Measurements from ENCODE around the gene IVD.

The IVD gene

DNA sequence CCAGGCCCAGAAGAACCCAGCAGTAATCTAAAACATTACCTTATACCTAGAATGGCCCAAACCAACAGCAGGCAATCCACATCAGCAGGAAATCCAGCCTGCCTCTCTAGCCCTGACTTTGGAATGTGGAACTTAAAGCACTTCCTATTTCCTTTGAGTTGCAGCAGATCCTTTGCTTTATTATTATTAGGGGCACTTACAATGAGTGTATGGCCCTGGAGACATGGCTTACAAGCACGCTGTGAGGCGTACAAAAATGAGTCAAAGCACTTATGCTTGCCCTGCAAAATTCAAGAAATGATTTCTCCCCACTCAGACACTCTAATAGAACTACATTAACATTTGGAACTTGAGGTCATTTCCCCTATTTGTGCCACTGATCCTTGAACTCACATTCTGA, 32.6 kb upstream of the IVD start:
- in situ Hi-C loops (cut with MboI; ENCODE audit: low sequenced_read_pairs) = no loop called here

DNA sequence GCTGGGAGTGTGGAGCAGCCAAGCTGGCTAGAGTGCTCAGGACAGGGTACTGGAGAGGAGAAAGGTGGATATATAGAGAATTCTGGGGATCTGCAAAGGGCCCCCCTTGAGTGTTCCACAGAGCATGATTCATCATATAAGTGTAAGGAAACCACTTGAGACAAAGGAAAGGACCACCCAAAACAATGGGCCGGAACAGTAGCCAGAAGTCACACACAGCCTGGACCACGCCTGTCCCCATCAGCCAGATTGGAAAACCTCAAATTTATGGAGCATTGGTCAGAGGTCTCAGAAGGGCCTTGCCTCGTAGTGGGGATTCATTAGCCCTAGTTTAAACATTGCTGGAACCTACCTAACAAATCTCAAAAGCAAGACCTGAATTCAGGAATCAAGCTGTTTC, 28.0 kb upstream of the IVD start:
- in situ Hi-C loops (cut with MboI; ENCODE audit: low sequenced_read_pairs) = no loop called here

DNA sequence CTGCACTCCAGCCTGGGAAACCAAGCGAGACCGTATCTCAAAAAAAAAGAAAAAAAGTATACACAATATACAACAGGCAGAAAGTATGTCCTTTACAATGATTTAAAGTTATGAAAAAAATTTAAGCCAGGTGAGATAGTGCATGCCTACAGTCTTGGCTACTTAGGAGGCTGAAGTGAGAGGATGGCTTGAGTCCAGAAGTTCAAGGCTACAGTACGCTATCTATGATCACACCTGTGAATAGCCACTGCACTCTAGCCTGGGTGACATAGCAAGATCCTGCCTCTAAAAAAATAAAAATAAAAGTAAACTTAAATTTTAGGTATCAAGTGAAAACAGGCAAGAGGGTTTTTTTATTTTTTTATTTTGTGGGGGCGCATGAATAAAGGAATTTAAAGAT, 26.2 kb upstream of the IVD start:
- in situ Hi-C loops (cut with MboI; ENCODE audit: low sequenced_read_pairs) = no loop called here

DNA sequence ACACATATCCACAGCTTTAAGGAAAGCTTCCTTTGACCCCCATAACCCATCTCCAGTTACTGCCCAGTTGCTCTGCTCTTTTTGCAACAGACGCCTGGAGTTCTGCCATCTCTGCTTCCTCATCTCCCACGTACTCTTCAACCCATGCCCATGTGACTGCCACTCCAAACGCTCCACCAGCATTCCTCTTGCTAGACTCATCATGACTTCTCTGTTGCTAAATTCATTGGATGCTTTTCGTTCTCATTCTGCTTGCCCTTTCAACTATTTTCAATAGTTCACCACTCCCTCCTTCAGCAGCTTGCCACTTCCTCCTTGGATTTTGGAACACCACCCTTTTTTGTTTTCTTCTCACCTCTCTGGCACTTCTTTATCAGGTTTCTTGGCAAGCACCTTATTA, 25.7 kb upstream of the IVD start:
- in situ Hi-C loops (cut with MboI; ENCODE audit: low sequenced_read_pairs) = no loop called here

DNA sequence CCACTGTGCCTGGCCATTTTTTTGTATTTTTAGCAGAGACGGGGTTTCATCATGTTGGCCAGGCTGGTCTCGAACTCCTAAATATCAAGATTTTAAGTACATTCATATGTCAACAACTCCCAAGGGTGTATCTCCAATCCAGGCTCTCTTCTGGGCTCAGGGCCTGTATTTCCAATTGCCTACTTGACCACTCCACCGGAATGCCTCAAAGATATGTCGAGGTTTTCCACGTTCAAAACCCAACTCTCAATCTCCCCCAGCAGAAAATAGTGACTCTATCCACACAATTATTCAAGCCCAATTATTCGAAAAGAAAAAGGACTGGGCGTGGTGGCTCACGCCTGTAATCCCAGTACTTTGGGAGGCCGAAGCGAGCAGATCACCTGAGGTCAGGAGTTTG, 25.0 kb upstream of the IVD start:
- in situ Hi-C loops (cut with MboI; ENCODE audit: low sequenced_read_pairs) = no loop called here

DNA sequence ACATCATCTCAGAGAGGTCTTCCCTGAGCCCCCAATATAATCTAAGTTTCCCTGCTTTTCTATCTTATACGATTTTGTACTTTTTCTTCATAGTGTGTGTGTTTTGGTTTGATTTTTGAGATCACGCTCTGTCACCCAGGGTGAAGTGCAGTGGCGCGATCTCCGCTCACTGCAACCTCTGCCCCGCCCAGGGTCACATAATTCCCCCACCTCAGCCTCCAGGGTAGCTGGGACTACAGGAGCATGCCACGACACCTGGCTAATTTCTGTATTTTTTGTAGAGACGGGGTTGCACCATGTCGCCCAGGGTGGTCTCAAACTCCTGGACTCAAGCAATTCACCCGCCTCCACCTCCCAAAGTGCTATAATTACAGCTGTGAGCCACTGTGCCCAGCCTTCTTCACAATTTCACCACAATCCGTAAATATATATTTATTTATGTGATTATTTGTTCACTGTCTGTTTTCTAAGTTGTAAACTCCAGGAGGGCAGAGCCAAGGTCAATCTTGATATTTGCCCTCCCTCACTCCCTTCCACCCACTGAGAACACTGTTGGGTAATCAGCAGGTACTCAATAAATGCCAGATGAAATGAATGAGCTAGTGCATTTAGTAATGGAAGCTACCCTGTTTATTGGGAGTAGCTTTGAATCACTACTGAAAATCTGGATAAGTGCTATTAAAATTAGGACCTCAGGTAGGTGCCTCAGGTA, 23.6 kb upstream of the IVD start:
- in situ Hi-C loops (cut with MboI; ENCODE audit: low sequenced_read_pairs) = no loop called here

DNA sequence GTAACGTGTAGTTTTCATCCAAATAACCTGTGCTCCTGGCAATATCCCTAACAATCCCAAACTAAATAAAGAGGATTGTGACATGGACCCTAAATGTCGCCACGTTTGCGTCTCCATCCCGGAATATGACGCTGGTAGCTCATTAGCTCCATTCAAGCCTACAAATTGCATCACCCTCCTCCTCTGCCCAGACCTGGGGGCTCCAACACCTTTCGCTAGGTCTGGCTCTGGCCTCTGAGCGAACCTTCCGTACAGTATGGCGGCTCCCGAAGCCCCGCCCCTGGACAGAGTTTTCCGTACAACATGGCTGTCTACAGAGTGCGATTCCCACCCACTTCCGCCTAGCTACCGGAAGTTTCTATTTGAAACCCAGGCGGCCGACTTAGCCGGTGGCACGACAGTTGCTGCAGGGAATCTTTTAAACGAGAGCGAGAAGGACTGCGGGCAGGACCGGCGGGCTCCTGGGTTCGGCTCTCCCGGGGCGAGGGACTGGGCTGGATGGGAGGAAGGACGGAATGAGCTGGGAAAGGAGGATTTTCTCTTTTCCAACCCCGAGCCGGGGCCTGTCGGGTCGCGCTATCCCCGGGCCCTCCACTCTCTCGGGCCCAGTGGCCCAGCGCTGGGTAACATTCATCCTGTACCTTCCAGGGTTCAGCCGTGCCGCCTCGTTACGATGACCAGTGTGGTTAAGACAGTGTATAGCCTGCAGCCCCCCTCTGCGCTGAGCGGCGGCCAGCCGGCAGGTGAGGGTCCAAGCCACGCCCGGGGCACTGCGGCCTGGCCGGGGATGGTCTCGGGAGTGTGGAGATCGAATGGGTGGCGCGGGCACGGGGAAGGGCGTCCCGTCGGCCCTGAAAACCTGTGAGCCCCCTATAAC, 22.8 kb upstream of the IVD start, which contains the start of gene KNSTRN:
TSS of gene KNSTRN (plus strand) at position 142 of the 877 bp plus-strand sequence. CDS start at position 257, 115 bp downstream.
- in situ Hi-C loops (cut with MboI; ENCODE audit: low sequenced_read_pairs) = no loop called here

DNA sequence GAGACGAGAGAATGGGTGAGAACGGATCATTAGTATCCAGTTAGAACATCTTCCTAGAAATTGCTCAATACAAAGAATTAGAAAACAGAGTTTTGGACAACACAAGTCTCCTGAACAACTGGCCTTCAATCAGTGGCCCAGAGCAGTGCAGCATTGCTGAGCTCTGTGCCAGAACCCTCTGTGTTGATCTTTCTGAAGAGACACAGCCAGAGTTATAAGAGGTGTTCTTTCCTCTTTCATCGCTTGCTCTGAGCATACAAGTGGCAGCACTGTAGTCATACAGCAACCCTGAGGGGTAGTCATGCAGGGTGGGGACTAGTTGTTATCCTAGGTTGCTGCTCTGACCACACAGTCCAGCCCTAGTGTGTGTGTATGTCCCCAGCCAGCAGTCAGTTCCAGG, 19.1 kb upstream of the IVD start:
- in situ Hi-C loops (cut with MboI; ENCODE audit: low sequenced_read_pairs) = no loop called here

DNA sequence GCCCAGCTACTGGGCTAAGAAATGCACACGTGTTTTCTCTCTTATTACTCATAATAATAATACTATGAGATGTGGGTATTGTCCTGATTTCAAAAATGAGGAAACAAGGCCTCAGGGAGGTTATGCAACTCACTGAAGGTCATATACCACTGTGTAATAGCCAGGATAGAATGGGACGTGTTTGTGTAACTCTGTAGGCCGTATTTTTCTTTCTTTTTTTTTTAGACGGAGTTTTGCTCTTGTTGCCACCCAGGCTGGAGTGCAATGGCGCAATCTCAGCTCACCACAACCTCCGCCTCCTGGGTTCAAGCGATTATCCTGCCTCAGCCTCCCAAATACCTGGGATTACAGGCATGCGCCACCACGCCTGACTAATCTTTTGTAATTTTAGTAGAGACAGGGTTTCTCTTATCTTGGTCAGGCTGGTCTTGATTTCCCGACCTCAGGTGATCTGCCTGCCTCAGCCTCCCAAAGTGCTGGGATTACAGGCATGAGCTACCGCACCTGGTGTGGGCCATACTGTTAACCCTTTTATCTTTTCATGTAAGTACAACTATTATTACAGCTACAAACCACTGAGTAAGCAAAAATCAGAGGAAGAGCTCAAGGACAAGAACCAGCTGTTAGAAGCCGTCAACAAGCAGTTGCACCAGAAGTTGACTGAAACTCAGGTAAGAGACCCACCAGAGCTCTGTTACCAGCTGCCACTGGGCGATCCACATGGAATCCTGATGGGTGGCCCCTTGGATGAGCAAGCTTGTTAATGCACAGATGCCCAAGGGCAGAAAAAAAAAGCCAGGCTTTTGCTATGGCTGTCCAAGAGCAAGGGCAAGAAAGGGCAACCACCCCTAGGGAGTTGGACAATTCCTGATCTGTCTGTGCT, 16.4 kb upstream of the IVD start:
- in situ Hi-C loops (cut with MboI; ENCODE audit: low sequenced_read_pairs) = no loop called here

DNA sequence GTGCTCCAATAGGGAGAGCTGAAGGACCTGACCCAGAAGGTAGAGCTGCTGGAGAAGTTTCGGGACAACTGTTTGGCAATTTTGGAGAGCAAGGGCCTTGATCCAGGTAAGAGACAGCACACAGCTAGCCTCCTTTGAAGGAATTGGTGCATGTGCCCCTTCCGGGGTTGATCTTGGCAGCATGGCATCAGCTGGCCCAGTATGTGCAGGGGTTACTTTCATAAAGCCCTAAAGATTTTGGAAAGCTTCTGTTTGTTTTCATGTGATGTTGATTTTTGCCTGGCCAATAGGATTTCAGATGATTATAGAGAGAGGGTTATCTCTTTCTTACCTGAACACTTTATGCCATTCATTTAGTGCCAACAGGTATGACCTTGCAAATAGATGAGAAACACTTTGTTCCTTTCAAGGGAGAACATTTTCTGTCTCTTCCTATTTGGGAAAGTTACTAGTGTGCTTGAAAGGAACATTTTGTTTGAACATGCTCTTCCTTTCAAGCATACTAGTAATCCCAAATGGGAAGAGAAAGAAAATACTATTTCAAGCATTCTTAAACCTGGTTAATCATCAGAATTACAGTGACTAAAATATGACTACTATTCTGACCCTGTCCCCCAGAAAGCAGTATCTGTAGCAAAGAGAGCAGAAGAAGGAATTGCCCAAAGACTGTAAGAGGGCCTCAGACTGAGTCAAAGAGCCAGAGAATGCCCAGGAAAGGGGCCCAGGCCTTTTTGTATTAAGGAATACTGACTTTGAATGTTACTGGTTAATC, 15.6 kb upstream of the IVD start:
- in situ Hi-C loops (cut with MboI; ENCODE audit: low sequenced_read_pairs) = no loop called here

DNA sequence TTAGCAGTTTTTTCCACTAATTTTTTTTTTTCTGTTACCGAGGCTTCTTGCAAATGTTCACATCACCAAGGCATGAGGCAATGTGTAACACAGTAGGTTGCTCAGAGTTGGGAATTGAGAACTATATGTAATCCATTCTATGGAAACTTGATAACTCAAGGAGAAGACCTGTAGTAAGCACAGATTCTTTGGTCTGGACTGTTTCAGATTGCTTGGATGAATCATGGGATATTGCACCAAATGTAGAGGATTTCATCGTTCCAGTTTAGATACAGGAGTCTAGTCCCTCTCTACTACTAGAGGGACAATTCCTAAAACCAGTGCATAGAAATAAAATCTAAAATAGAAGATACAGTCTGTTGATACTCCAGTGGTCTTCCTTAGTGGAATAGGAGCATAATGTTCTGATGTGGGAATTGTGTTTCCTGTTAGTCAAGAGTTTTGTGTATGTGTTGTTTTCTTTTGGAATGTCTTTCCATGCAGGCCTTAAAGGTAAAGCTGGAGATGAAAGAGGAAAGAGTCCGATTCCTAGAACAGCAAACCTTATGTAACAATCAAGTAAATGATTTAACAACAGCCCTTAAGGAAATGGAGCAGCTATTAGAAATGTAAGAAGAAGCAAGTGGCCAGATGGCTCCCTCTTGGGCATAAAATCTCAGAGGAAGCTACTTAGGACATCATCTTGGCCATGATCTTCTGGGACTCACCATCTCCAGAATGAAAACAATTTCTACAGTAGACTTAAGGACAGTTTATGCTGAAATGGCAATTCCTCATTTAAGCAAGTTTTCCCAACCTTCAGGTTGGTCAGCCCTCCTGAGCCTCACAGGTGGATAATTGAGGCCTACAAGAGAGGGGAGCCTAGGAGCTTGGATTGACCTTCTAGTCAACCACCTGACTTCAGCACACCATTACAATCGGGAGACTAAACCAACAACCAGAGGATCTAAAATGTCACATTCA, 12.3 kb upstream of the IVD start:
- in situ Hi-C loops (cut with MboI; ENCODE audit: low sequenced_read_pairs) = no loop called here

DNA sequence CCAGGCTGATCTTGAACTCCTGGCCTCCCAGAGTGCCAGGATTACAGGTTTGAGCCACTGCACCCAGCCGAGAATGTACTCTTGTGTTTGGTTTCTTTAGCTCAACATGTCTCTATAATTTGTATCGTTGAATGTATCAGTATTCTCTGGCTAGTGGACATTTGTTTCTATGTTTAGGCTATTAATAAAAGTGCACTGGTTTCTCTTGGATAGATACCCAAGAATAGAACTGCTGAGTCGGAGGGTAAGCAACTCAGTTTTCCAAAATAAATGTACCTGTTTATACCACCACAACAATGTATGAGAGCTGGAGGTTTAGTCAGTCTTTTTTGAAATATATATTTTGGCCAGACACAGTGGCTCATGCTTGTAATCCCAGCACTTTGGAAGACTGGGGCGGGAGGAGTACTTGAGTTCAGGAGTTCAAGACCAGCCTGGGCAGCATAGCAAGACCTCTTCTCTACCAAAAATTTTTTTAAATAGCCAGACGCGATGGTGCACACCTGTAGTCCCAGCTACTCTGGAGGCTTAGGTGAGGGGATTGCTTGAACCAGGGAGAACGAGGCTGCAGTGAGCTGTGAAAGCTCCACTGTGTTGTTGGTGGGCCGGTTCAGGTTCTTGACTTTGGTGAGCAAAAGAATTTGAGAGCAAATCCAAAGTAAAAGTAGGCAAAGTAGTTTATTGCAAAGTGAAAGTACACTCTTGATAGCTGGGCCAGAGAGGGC, 7.7 kb upstream of the IVD start:
- in situ Hi-C loops (cut with MboI; ENCODE audit: low sequenced_read_pairs) = no loop called here

DNA sequence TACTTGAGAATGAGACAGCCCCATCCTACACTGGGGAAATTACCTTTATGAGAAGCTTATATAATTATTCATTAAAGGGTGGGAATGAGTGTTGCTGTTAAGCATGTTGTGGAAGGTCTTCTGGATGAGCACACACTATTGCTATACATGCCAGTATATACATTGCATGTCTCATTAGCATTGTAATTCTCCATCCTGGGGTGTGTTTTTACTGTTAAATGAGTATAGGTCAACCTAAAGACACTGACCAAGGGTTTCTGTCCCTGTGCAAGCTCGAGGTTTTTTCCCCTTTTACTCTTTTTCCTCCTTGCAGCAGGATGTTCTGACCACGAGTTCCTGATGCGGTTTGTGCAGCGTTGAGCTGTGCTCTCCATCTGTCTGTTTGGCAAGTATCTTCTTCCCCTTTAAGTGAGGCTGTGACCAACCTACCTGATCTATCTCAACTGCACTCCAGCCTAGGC, 7.2 kb upstream of the IVD start:
- in situ Hi-C loops (cut with MboI; ENCODE audit: low sequenced_read_pairs) = no loop called here

DNA sequence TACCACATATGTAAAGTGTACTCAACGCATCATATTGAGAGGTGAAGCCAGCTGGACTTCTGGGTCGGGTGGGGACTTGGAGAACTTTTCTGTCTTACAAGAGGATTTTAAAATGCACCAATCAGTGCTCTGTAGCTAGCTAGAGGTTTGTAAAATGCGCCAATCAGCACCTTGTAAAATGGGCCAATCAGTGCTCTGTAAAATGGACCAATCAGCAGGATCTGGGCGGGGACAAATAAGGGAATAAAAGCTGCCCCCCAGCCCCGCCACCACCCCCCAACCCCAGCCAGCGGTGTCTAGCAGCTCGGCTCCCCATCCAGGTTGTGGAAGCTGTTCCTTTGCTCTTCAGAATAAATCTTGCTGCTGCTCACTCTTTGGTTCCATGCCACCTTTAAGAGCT, 6.2 kb upstream of the IVD start:
- in situ Hi-C loops (cut with MboI; ENCODE audit: low sequenced_read_pairs) = no loop called here

DNA sequence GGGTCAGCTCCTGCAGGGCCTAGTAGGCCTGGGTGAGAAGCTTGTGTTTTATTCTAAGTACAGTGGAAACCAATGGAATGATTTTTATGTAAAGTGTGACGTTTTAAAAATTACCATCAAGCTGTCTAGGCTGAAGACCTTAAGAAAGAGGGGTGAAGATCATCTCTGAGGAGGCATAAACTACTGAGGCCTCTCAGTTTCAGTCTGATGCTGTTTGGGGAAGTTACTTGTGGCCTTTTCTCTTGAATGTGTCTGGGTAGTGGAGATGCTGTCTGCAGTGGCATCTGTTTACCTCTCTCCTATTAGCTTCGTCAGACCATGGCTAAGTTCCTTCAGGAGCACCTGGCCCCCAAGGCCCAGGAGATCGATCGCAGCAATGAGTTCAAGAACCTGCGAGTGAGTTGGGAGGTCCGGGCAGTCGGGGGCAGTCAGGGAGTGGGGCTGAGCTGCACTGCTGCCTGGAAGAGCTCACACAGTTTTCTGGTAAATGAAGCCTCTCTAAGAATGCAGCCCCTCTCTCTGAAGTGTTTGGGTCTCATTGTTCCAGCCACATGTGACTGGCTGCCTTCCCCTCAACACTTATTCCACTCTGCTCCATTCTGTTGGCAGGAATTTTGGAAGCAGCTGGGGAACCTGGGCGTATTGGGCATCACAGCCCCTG, 1.9 kb downstream of the IVD start:
- in situ Hi-C loops (cut with MboI; ENCODE audit: low sequenced_read_pairs) = no loop called here

DNA sequence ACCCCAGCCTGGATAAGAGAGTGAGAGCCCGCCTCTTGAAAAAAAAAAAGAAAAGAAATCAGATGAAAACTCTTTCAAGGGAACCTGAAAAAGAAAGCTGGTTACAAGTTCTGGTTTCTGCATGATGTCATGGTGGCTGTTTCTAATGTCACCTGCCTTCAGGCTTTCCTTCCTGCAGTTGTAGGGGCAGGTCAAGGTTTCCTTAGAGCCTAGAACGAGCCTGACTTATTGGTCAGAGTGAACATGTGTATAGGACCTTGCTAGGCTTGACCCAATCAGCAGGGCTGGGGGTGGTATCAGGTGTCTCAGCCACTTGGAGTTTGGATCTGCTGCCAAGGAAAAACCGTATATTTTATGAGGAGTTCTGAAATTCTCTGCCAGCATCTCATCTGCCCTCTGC, 3.8 kb downstream of the IVD start:
- in situ Hi-C loops (cut with MboI; ENCODE audit: low sequenced_read_pairs) = no loop called here

DNA sequence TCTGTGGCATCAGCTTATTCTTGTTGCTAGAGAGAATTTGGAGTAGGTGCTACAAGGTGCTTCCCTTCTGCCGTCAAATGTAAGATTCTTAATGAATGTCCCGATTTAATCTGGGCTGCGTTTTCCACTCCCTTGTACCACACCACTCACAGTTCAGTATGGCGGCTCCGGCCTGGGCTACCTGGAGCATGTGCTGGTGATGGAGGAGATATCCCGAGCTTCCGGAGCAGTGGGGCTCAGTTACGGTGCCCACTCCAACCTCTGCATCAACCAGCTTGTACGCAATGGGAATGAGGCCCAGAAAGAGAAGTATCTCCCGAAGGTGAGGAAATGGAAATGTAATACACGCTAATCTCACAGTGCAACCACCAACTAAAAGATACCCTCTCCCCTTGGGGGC, 4.9 kb downstream of the IVD start:
- in situ Hi-C loops (cut with MboI; ENCODE audit: low sequenced_read_pairs) = no loop called here

DNA sequence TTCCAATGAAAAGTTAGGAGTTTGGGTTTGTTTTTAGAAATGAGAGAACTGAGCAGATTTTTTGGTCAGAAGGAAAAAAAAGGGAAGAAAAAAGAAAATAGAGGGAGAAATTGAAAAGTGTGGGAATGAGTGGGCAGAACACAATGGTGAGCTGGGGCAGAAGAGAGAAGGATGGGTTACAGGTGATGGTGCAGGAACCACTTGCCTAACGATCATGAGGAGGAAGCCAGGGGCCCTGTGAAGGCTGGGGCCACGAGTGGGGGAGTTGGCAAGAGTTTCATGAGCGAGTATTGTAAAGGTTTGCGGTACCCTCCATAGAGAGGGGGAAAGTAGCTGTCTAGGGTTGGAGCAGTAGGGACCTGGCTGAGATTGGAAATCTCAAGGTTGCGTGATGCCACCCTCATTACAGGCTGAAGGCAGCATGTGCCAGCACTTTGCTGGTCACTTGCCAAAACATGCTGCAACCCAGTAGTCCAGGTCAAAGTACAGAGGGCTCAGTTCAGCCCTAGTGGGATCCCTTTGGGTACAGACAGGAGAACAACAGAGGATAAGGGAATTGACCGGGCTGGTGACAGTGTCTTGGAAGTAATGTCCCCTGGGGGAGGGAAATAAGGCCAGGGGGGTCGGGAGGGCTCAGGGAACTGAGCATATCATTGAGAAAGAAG, 6.6 kb downstream of the IVD start:
- in situ Hi-C loops (cut with MboI; ENCODE audit: low sequenced_read_pairs) = no loop called here

Data from hTERT RPE-1 (cell line).